HG02759 (cell line): Measurements from ENCODE around the gene ZDHHC3.

Experiments used
- ATAC-seq: cut with Tn5 transposase; IDR thresholded peaks from one replicate; pipeline ENCODE4 v1.9.1; 2021; ENCODE audit warnings: mild to moderate bottlenecking, moderate library complexity; ENCODE audit not compliant: unreplicated experiment

ZDHHC3 gene

DNA sequence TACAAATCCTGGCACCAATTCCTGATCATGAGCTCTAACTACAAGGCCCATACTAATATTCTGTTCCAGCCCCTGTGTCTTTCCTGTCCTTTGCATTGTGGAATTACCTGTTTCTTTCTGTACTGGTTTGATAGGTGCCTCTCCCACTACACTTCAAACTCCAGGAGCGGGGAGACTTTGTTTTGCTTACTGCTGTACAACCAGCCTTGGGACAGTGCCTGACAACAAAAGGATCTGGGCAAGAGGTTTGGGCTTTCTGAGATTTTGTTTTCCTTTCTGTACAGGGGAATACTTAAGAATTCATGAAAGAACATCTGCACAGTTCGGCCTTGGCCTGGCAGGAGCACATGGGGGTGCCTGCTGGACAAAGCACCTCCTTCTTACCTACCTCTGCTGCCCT, 45.1 kb downstream of the ZDHHC3 start:
- no peak for ATAC-seq

DNA sequence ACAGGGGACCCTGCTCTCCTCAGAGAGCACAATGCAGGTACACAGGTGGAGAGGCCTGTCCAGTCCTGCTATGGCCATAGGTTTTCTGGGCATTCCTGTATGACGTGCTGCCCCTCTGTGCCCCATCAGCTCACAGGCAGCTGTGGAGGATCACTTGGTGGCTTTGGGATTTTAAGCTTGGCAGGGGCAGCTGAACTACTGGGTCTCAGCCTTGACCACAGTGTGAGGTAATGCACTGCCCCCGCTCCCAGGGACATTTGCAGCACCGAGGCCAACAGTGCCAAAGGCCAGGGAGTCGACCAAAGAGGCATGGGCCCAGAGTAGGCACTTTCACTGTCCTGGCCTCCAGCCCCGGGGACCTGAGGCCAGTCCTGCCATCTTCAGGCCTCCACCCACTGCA, 46.2 kb downstream of the ZDHHC3 start:
- ATAC-seq: no peak

DNA sequence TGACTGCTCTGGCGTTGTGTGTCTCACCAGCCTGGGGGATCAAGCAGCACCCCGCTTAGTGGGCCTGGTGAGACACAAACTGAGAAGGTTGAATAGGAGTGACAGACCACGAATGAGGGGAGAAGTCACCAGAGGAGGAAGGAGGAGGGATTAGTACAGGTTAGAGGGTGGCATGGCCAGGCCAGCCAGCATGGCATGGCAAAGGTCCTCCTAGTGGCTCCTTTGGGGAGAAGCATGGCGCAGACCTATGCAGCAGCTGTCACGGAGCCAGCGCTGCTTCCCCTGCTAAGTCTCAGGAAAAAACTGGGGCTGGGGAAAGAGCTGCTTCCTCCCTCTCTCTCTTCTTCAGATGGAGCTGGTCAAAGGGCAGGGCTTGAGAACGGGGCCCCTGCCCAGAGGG, 48.6 kb downstream of the ZDHHC3 start:
- no peak for ATAC-seq

DNA sequence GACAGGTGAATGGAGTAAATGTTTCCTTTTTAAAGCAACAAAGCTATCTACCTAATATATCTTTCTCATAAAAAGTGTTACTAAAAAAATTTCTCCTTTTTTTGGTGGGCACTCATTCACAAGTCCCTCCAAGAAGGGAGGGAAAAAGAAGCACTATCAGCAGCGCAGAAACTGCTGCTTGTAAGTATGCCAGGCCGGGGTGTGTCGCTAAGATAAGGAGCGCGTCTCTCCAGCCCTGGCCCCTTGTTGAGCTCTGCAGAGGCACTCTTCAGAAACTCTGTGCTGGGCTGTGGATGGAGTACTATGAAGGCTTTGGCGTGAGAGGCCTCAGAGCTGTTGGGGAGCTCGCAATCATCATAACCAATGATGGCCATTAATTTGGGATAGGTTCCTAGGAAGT, 49.1 kb downstream of the ZDHHC3 start:
- ATAC-seq: no peak

DNA sequence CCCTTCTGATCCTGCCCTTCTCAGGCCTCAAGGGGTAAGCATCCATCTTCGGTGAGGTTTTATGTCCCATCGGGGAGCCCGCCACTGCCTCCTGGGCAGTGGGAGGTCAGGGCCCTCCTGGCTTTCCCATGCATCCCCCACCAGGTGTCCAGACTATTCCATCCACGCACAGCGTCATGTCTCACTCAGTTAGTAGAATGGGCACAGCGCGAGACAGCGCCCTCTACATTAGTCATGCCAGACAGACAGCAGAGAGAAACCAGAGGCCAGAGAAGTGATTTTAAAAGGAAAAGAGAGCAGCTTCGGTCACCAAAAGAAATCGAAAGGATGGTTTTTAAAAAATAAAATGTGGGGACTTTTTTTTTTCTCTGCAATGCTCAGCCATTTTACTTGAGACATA, 49.8 kb downstream of the ZDHHC3 start:
- no peak for ATAC-seq

DNA sequence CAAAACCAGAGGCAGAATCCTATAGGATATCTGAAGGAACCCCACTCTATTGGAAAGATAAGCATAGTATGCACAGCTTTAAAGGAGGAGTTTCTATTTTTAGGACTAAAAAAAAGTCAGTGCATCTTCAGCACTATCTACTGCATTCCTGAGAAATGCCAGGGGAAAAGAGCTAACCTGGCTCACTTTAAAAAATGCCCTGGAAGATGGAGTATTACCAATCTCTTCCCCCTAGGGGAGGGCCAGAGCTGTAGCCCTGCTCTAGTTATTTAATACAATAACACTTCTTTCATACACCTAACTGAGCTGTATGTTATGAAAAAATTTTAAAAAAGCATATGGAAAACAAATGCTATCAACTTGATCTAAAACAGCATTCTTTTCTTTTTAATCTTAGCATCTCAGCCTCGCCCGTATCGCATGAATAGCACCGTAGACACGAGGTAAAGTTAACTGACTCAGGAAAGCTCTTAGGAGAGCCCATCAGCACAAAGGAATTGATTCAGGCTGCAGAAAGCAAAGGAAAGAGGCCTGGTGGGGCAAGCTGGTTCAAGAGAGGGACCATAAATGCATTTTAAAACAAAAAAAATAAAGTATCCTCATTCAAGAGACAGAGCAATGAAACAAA, 51.4 kb downstream of the ZDHHC3 start:
- ATAC-seq: no peak

DNA sequence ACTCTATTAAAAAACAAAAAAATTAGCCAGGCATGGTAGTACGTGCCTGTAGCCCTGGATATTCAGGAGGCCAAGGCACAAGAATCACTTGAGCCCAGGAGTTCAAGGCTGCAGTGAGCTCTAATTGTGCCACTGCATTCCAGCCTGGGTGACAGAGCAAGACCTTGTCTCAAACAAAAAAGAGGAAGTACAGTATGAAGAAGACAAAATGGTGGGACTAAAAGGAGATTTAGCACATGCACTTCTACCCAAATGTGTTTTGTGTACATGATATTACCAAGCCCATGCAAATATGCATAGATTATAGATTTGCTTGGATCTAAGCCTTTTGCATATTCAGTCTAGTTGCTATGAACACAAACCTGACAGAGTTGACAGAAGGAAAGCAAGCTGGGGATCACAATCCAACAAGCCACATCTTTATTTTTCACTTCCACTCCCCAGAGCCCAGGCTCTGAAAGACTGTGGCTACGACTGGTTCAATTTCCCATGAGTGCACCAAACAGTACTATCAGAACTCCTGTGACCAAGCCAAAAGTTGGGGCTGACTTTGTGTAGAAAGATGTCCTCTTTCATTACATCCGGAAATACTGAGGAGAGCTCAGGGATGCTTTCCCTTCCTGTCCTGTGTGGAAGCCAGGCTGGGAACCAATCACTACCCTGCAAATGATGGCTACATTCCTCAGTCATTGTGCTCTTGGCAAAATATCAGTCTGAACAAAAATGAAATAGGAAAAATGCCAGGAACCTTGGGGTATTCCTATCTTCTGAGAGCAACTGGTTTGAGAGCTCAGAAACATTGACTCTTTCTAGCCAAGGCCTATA, 52.1 kb downstream of the ZDHHC3 start:
- no peak for ATAC-seq

DNA sequence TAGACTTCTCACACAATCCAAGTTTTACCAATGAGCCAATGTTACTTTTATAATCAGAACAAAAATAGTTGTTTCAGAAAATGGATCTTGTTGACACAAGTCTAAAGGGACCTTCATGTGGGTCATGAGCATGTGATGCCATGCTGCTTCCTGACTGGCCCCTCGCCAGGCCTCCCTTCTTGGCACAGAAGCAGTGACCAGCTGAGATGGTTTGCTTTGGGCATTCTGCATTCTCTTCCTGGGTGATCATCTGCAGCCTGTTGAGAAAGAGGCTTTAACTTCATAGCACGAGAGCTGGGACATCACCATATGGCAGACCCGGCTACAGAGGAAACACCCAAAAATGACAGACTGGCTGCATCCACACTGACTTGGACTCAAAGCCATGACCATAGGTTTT, 55.9 kb downstream of the ZDHHC3 start:
- no peak for ATAC-seq

DNA sequence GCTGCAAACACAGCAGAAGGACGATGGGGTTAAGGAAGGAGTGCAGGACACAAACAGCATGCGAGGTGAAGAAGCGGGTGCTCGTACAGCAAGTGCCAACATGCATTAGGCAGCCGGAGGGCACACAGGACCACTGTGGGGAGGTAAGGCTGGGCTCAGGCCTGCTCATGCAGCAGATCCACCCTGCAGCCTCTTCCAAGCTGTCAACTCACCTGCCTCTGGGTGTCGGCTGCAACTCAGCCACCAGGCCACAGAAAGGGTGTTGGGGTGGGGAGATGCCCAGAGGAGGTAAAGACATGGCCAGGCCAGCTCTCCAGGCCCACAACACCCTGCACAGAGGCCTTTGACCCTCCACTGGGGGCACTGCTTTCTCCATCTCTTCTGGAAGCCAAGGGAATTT, 57.4 kb downstream of the ZDHHC3 start:
- ATAC-seq: no peak

DNA sequence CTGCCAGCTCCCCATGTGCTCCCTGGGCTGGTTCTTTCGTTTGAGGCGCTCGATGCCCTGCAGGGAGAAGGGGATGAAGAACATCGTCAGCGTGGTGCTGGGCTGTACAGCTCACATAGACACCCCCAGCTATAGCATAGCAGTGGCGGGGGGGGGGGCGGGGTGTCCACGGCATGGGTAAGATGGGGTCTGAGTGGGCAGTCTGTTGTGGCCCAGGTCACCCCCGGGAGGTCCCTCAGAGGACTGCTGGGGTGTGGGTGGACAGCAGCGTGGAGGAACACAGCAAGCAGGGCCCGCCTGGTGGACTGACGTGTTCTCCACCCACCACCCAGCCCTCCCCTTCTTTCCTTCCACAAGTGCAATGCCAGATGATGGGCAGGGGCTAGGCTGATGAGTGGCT, 57.9 kb downstream of the ZDHHC3 start:
- no peak for ATAC-seq

DNA sequence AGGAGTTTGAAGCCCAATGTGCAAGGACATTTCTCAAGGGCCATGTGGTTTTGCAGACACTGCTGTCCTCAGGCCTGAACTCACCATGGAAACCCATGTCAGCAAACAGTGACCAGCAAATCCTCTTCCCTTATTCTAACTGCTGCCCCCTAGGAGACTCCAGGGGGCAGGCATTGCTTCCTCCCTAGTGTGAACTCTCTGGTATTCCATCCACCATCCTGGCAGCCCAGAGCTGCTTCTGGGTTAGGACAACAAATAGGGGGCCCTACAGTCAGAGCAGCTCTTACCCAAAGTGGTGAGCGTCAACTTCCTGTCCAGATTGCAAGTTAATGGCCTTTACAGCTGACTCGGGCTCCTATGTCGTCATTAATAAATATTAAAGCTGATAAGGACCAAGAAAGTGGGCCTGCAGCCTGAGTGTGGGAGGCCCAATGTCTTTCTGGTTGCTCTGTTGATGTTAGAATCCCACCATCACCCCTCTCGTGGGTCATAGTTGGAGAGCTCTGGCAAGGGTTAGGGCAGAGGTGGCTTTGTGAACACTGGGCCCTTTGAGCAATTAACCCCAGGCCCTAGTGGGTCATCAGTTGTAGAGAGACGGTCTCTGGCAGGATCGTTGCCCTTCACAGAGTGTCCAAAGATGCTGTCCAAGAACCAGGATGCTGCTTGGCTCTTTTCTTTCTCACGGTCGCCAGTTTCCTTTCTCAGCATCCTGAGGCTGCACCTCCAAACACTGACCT, 60.1 kb downstream of the ZDHHC3 start:
- ATAC-seq: no peak

DNA sequence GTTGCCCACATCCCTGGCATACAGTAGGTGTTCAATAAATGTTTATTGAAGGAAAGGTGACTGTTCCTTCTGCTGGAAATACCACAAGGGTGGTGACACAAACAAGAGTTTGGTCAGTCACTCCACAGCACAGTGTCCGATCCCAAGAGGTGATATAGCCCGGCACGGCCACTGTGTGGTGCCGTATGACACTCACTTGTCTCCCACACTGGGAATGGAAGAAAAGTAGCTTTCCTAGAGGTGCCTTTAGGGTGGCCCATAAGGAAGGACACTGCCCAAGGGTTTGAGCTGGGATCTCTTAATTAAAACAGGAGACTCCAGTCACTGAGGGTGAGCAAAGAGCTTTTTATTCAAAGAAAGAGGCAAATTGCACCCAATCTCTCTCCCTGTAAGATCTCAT, 61.0 kb downstream of the ZDHHC3 start:
- no peak for ATAC-seq

DNA sequence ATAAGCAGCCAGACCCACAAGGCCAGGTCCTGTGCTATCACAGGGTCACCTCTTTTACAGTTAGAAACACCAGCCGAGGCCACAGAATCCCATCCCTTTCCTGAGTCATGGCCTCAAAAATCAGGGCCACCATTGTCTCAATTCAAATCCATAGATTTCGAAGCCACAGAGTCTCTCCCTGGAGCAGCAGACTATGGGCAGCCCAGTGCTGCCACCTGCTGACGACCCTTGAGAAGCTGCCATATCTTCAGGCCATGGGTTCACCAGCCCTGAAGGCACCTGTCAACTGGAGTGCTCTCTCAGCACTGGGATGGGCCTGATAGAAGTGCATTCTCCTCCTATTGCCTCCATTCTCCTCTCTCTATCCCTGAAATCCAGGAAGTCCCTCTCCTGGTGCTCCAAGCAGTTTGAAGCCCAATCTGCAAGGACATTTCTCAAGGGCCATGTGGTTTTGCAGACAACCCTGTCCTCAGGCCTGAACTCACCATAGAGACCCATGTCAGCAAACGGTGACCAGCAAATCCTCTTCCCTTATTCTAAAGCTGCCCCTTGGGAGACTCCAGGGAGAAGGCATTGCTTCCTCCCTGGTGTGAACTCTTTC, 62.0 kb downstream of the ZDHHC3 start:
- no peak for ATAC-seq

DNA sequence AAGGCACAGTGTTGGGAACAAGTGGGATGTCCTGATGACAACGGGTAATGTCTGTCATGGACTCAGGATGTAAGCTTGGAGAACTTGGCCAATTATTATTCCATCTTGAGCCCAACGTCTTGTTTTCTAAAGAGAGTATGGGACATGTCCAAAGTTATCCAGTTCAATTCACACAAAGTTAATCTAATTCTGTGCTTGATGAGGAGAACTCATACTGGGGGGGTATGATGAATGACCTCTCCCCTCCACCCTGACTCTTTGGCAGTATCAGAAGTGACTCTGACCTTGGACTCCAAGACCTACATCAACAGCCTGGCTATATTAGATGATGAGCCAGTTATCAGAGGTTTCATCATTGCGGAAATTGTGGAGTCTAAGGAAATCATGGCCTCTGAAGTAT, 65.3 kb downstream of the ZDHHC3 start:
- ATAC-seq: no peak

DNA sequence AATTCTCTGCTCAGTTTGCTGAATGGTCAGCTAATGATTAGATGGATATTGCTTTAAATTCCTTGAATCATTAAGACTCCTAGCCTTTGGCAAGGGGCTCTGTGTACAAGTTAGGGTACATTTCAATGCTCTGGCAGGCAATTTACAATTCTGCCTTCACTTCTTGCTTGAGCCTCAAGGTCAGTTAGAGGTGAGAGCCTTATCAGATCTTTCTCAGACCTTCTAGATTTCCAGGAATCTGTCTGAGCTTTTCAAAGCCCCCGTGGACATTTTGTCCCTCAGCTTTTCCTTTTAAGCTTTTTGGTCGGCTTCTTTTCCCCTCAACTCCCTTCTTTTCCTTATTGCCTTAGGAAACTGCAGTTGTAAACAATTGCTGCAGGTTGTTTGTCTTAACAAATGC, 66.9 kb downstream of the ZDHHC3 start:
- ATAC-seq: no peak

DNA sequence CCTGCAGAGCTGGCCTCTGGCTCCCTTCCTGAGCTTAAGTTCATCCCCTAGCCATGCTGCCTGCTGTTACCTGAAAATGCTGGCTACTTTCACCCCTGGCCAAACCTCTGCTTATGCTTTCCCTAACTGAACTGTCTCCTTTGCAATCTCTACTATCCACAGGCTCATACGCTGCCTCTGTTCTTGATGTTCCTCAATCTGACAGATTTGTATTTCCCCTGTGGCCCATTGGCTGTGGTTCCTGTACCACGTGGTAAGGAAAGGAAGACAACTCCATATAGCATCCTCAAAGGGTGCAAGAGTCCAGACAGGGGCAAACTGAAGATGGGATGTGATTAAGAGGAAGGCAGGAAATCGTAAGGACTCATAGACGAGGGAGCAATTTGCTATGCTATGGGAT, 68.4 kb downstream of the ZDHHC3 start:
- ATAC-seq: no peak

DNA sequence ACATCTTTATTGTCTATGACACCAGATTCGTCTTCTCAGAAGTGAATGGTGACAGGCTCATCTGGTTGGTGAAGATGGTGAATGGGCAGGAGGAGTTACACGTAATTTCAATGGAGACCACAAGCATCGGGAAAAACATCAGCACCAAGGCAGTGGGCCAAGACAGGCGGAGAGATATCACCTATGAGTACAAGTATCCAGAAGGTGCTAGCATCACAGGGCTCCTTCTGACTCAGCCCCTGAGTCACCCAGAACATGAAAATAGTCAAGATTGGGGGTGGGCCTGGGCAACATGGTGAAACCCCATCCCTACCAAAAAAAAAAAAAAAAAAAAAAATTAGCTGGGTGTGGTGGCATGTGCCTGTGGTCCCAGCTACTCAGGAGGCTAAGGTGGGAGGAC, 69.0 kb downstream of the ZDHHC3 start:
- ATAC-seq: no peak

DNA sequence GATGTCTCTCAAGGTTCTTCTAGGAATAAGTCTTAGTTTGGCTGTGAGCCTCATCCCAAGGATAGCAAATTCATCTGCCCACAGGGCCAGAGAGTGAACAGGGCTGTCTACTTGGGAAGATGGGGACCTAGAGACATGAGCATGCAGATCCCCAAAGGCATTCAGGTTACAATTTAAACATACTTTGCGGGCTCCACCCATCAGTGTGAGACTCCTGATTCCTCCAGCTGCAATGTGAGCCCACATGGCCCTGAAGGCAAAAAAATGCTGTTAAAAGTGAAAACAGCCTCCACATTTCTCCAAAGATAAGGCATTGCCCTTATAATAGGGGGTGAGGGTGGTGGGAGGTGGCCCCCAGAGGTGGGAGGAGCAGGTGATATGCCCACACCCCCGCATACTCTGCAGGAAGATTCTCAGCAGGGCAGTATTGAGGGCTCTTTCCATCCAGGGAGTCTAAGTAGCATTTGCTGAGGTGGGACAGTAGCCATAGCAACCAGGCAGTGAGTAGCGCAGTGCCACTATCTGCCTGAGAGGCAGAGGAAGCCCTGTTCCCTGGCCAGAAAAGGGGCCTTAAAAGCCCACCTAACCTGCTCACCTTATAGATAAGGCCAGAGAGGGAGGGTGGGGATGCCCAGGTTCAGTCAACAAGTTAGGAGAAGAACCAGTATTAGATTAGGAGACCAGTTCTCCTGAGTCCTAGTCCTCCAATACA, 70.4 kb downstream of the ZDHHC3 start:
- no peak for ATAC-seq

DNA sequence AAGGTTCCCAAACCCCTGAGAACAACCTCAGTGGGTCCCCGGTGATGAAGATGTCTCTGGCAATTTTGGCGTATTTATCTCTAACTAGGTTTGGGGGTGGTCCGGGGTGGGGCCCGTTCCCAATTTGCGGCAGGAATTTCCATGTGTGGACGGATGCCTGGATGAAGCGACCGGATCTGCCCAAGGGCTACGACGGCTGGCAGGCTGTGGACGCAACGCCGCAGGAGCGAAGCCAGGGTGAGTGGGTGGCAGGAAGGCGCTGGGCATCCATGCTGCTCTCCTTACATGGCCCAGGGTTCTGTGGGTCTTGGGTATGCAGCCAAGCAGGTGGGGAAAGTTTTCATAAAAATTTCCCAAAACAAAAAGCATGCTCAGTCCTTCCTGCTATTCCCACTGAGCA, 72.2 kb downstream of the ZDHHC3 start:
- ATAC-seq: no peak

DNA sequence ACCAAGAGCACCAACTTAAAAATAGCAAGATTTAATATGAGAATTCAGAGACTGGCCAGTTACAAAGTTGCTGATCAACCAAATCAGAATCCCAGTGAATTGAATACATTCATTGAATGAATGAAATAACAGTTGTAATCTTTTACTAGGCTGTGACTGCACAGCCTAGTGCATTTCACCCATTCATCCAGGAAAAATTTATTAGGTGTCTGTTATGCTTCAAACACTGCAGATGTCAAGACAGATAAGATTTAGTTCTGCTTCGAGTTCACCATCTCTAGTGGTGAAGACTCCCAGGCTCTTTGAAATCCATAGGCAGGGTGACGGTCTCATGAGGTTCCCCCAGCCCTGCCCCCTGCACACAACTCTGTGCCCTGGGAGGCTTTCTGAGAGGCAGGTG, 72.7 kb downstream of the ZDHHC3 start:
- ATAC-seq: no peak

DNA sequence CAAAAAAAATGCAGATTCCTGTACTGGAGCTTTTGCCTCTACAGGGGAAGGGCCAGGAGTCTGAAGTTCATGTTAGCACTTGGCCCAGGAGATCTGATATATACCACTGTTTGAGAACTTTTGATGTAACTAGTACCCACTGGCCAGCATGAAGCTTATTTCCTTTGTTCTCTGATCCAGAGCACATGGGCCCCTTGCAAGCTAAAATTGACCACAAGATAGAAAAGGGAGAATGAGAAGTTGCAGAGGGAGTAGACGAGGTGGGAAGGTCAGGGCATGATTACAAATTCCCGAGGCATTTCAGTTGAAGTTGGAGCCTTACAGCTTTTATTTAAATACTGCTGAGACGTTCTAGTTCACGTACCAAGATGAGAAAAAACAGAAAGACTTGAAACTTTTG, 73.3 kb downstream of the ZDHHC3 start:
- ATAC-seq: no peak
